HG03565 (cell line): ENCODE data around the gene TPST2.
"Not testable (repeated sequence)": the region's sequence is repeated elsewhere in the genome, so short reads cannot be mapped to it uniquely, and the experiment has no call there.

Source experiments
- ATAC-seq: cut with Tn5 transposase; IDR thresholded peaks from one replicate; pipeline ENCODE4 v1.9.1; 2021; ENCODE audit warnings: mild to moderate bottlenecking, moderate library complexity; ENCODE audit not compliant: unreplicated experiment

Gene TPST2

DNA sequence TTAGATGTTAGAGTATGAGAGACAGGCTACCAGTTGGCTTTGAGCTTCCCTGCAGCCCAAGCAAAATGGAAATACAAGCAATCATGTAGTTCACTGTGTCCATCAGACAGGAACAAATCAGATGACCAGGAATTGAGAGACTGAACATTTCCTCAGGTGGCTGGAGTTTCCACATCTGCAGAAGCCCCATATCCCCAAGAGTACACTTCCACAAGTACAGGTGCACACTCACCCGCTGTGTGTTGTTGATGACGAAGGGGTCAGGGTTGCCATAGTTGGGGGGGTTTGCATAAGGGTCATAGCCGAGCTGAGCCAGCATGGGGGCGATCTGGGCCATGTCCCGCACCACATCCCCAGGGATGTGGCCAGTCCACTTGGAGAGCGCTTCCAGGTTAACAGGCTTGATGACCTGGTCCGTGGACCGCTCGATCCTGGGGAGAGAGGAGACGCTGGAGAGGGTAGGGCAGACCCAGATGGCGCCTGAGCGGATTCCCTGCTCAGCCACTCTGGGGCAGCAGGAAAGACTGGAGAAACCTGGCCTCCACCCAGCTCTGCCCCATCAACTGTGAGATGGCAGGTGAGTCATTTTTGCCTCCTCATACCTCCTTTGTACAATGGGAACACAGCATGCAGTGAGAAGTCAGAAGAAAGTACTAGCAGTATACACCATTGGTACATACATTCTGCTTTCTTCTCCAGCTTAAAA, 53.7 kb downstream of the TPST2 start:
- ATAC-seq: no peak

DNA sequence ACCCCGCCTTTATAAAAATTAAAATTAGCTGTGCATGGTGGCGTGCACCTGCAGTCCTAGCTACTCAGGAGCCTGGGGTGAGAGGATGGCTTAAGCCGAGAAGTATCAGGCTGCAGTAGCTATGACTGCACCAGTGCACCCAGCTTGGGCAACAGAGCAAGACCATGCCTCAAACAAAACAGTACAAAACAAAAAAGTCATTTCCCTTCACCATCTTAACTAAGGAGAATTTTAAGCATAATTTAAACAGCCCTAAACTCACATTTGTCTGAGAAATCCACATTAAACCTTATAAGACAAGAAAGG, 54.4 kb downstream of the TPST2 start:
- no peak for ATAC-seq

DNA sequence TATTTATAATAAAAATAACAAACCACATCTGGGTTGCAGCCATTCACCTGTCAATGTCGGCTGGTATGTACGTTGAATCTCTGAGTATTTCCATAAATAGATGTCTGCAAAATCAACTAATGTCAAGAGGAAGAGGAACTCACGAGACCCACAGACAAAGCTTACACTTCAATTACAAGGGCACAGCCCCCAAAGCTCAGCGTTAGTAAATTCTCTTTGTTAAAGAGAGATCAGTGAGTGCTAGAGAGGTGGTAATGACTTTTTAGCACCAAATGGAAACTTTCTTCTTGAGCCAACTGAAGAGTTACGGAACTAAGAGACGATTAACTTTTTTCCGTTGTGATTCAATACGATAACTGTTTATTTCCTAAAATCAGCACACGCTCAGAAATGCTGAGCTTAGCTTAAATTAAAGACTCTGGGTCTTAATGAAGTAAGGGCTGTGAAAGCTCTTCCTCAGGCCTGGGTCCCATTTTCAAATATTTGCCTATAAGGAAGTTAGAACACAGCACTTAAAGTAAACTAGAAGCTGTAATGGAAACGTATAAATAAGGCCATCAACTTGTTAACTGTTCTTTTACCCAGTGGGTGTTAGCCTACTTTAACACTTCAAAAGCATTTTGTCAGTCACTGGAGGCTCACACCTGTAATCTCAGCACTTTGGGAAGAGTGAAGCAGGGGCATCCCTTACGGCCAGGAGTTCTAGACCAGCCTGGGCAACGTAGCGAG, 54.9 kb downstream of the TPST2 start:
- no peak for ATAC-seq

DNA sequence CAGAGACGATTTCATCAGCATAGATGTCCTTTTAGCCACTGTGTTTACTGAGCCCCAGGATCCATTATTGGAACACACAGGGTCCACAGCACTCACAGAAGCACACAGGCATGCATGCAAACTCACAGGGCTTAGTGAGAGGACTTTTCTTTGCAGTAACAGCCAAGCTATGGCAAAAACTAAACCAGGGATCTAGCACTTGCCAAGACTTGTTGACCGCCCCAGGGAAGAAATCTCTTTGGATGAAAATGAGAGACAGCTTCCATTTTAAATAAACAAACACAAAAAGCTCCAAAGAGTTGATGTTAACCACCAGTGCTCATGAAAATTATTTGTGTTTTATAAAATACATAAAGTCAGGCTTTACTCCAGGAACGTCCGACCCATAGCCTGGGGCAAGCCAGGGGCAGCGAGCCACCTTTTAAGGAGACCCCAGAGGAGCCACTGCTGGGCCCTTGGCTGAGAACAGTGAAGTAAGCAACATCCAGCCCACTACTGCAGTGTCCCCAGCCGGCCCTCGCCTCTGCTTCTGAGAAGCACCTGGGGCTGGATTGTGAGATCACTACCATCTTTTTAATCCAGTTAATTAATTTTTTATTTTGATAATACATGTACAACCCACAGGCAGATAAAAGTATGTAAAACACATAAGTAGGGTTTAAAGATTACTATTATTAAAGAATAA, 55.6 kb downstream of the TPST2 start:
- no peak for ATAC-seq

DNA sequence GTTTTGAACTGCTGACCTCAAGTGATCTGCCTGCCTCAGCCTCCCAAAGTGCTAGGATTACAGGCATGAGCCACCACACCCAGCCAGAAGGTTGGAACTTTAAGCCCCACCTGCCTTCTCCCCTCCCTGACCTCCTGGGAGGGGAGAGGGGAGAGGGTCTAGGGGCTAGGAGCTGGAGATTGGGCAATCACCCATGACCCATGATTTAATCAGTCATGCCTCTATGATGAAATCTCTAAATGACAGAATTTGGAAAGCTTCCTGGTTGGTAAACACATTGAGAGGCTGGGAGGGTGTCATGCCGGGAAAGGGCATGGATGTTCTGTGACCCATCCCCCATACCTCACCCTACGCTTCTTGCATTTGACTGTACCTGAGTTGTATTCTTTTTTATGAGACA, 60.6 kb downstream of the TPST2 start:
- no peak for ATAC-seq

DNA sequence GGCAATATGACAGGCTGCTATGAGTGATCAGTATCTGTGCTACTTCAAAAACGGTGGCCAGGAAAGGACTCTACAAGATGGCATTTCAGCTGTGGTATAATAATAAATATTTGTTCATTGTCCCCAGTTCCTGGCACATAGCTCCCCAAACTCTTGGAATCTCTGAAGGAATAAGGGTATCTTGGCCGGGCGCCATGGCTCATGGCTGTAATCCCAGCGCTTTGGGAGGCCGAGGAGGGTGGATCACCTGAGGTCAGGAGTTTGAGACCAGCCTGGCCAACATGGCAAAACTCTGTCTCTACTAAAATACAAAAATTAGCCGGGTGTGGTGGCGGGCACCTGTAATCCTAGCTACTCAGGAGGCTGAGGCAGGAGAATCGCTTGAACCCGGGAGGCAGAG, 61.4 kb downstream of the TPST2 start:
- not testable (repeated sequence) for ATAC-seq

DNA sequence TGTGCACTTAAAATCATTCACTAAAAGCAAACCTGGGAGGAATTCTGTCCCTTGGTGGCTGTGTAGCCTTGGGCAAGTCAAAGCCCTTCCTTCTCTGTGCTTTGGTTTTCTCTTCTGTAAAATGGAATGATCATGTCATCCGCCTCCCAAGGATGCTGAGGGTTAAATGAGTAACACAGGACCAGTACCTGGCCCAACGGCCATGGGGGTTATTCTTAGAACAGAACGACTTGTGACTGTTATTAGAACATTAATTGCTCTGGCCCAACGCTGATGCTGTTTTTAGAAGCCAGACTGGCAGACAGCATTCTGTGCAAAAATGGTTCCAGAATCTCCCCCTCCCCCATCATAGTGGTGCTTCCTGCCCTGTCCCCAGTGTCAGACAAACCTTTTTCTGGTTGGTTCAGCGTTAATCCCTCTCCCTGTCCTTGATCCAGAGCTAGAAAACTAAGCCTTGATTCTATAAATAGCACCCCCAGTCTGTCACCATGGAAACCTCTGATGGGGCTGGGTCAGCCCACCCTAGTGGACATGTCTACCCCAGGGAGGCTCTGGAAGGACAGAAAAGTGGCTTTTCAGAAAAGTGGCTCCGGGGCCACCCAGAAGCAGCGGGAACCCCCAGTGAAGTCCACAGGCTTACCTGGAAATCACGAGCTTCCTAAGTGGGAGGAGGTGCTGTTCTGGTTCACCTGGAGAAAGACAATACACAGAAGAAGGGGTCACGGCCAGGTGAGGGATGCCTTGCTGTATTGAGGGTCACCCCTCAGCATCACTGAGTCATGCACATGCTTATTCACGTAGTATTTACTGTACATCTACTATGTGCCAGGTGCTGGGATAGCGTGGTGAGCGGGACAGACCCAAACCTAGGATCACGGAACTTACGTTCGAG, 62.1 kb downstream of the TPST2 start:
- no peak for ATAC-seq

DNA sequence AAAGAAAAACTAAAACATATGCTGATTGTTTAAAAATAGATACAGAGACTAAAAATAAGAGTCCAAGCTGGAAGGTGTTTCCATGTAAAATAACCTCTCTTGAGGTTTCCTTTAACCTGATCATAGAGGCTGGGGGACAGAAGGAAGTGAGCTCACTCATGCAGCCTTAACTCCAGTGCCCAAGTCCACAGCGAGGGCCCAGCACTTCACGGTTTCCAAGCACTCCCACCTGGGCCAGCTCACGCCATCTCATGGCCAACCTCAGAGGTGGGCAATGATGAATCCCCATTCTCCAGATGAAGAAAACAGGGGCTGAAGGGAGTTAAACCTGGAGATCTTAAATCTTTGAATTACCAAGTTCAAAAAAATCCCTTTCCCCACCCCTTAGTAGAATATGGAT, 62.8 kb downstream of the TPST2 start:
- no peak for ATAC-seq

DNA sequence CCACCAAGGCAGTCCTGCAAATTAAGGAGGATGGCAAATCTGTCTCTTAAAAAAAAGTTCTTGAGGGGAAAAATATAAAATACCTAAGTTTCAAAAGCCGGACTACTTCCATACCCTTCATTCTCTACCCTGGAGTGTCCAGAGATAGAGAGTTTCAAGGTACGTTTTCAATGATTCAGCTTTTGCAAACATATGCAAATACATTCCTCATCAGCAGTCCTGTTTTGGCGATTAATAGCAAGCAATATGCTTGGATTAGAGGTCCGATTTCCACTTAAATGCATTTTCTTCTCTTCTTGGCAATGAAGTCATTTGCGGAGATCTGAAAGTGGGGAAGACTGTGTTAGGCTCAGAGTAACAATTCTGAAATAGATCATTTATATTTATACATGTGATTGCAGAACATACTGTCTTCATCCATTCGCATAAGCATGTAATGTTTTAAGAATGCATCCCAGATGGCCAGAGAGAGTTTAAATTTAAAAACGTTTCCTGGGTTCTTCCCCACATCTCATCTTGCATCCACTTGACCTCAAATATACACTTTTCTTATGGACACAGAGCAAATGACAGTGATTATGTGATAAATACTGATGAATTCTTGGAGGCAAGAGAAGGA, 63.9 kb downstream of the TPST2 start:
- ATAC-seq: no peak

DNA sequence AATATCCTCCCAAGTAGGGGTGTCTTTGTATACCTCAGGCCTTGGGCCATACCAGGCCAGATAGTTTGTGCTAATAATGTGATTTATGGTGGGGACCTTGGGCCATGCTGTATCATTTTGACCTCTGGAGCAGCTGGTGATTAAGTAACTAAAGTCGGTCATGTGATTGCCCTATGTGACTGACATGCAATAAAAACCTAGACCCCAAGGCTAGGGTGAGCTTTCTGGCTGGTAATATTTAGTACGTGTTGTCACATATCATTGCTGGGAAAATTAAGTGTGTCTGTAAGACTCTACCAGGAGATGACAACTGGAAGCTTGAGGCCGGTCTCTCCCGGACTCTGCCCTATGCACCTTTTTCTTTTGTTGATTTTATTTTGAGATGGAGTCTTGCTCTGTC, 65.1 kb downstream of the TPST2 start:
- no peak for ATAC-seq

DNA sequence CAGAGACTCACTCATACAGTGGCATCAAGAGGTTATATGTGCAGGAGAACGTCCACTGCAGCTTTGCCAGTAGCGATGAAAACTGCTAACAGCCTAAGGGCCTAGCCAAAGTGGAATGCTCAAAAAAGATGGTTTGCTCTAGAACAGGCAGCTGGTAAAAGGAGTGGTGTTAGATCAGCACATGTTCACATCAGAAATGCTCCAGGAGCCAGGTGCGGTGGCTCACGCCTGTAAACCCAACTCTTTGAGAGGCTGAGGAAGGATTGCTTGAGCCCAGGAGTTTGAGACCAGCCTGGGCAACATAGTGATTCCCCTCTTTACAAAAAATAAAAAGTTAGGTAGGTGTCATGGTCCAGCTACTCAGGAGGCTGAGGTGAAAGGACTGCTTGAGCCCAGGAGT, 67.3 kb downstream of the TPST2 start:
- ATAC-seq: no peak

DNA sequence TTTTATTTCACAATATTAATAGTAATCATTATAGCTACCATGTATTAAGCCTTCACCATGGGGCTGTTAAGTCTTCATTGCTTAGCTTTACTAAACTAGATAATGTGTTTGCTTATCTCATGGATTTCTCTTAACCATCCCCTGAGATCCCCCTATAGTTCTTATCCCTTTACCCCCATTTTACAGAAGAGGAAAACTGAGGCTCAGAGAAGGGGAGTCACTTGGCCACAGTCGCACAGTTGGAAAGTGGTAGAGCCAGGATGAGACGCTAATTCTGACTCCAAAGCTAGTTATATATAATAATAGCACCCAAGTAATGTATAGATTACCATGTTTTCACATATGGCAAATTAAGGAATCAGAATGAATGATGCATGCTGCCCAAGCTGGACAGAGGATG, 67.9 kb downstream of the TPST2 start:
- no peak for ATAC-seq

DNA sequence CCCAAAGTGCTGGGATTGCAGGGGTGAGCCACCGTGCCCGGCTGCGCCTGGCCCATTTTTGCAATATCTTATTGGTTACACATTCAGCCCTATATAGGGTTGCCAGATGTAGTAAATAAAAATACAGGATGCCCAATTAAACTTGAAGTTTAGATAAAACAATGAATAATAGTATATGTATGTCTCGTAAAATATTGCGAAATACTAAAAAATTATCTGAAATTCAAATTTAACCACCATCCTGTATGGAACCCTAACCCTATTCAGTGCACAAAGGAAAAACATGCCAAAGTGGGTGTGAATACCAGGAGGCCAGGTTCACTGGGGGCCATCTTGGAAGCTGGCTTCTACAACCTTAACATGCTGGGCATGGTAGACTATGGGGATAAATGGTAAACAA, 72.5 kb downstream of the TPST2 start:
- ATAC-seq: no peak

DNA sequence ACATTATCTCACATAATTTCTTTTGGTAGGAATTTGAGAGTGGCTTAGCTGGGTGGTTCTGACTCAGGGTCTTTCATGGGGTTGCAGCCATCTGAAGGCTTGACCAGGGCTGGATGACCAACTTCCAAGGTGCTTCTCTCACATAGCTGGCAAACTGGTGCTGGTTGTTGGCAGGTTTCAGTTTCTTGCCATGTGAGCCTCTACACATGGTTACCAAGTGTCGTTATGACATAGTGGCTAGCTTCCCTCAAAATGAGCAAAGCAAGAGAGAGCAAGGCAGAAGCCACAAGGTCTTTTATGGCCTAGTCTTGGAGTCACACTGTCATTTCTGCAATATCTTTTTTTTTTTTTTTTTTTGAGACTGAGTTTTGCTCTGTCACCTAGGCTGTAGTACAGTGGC, 73.4 kb downstream of the TPST2 start:
- ATAC-seq: no peak

DNA sequence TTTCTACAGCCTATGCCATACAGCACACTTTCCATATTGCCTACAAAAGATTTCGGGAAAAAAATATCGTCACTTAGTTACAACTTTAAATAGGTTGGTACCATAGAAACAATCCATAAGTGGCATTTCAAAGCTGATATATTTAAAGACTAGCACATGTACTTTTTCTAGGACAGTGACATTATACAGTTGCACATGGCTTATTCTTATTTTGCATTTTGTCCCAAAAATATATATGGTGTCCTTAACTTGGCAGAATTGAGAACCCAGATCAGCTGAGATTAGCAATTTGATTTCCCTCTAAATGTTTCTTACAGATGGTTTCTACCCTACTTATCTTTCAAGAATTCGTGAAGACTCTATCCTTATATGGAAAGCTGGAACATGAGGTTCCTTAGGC, 74.0 kb downstream of the TPST2 start:
- no peak for ATAC-seq

DNA sequence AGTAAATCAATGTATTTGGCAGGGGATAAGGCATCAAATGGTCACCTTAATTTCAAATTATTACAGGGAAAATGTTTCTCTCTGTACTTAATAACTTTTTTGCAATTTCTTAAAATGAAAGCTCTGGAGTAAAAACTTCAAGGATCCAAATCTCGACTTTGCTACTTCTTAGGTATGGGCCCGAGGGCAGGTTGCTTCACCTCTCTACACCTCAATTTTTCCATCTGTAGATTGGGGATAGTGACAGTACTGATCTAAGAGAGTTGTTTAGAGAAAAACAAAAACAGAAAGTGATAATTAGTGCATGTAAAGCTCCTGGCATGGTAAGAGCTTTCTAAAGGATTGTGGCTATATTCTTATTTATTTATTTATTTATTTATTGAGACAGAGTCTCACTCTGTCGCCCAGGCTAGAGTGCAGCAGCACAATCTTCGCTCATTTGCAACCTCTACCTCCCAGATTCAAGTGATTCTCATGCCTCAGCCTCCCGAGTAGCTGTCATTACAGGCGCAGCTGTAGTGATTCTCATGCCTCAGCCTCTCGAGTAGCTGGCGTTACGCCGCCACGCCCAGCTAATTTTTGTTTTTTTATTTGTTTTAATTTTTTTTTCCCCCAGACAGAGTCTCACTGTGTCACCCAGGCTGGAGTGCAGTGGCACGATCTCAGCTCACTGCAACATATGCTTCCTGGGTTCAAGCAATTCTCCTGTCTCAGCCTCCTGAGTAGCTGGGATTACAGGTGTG, 75.3 kb downstream of the TPST2 start:
- ATAC-seq: no peak

DNA sequence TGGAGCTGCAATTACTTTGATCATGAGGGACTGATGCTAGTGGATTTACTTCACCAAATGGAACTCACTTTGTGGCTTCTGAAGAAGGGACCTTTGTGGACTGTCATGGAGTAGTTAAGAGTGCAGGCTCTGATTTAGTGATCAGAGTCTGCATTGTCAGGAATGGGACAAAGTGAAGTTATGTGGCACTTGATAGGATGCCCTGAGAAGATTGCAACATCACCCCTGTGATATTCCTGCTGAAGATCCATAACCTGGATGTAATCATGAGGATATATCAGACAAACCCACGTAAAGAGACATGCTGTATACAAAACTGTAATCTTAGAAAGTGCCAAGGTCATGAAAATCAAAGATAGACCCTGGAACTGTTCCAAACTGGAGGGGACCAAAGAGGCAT, 76.1 kb downstream of the TPST2 start:
- no peak for ATAC-seq

DNA sequence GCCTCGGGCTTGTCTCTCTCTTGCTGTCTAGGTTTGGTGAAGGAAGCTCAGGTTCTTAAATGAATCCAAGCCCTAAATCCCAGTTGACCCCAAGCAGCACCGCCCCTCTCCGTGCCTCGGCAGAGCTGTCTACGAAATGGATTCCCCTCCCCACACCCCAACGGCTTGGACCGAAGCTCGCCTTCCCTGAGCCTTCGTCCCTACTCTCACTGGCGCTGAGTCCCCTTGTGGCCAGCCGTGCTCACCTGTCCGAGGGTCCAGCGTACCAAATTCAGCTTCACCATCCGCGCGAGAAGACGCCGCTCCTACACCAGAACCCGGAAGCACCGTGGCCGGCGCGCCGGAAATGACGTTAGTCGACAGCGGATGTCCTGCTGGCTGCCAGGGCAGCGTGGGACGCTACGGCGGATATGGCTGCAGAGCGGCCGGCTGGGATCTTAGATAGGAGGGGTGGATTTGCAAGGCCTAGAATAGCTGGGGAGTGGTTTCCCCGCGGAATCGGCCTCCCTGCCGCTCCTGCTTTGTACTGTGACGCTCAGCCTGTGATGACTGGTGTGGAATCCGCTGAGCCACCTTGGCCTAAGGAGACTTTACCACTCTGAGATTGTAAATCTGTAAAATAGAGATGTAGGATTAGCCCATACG, 77.7 kb downstream of the TPST2 start, which contains the start of gene TFIP11:
Gene TFIP11, minus strand, starts transcription at position 325 of the 645 bp plus-strand sequence. CDS start 2,201 bp downstream, outside the sequence.
- peak; percentile 91 for ATAC-seq

DNA sequence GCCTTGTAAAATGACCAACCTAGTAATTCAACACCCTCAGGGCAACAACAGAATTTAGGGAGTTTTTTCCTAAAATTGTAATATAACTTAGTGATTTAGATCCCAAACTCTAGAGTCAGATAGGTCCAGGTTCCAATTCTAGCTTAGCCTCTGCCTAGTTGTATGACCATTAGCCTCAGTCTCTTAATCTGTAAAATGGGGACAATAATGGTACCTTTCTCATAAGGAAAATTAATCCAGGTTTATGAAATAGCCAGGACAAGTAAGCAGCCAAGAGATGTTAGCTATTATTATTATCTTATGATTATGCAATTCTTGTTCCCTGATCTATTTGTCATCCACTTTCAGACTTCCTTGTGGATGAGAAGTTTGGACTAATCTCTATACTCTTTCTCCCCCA, 81.8 kb downstream of the TPST2 start:
- no peak for ATAC-seq

DNA sequence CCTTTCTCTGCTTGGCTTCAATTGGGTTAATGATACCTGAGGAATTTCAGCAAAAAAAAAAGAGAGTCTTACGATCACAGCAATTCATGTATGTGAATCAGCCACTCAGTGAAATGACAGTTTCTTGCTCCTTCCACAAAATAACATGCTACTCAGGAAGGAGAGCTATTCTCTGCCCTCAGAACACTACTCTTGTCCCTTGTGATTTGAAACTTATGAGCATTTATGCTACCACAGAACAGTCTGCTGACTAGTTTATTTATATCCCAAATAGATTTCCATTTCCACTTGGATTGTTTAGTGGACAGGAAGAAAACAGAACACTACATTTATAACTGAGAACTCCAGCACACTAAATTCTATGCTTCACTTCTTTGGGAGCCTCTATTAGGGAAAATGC, 86.2 kb downstream of the TPST2 start:
- ATAC-seq: no peak
